HG03439 (cell line): Measurements from ENCODE around the gene ITGB4.

ENCODE experiments used
- ATAC-seq: cut with Tn5 transposase; IDR thresholded peaks from one replicate; pipeline ENCODE4 v1.9.1; 2021; ENCODE audit warnings: mild to moderate bottlenecking, moderate library complexity; ENCODE audit not compliant: unreplicated experiment

Gene ITGB4

DNA sequence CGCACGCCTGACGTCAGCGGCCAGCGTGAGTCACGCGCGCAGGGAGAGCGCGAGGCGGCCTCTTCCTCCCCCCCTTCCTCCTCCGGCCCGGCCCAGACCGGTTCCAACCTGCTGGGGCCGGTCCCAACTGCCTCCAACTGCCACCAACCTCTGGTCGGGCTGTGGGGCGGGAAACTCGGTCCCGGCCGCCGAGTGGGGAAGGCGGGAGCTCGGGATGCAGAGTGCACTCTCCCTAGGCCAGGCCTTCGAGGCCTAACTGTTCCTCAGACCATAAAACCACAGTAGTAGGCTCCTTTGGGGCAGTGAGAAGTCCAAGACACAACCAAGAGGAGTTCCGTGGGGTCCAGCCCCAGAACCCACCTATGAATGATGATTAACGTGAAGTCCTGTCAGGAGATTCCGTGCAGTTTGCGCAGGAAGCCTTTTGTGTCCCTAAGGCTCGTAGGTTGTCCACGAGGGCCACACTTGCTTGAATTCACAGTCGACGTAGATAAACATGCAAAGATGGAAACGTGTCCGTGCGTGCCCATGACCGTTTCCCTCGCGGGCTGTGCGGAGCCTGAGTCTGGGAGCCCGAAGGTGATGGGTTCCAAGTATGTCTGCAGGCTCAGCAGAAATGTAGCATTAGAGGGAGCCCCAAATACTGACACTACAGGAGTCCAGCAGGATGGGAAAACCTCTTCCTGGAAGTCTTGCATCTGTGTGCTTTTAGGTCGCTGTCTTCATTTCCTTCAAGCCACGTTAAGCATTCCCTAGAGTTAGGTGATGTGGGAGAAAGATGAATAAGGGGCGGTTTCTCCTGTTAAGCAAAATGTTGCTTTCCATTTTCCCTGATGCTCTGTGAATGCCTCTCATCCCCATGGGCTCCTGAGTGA lies 64.0 kb downstream of the ITGB4 start:
- ATAC-seq, result peak; percentile 57

DNA sequence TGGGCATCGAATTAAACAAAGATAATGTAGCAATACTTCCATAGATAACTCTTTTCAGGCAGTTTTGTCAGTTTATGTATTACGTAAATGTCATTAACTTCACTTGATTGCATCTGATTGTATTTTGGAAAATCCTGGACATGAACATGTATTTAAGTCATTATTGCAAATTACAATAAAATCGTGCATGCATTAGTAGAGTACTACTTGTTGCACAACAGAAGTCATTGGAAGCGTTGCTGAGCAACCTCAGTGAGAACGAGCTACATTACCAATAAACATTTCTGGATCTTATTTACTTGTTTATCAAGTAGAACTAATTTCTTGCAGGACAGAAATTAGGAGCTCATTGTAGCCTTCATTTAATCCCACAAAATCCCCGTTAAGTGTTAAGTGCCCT lies 70.0 kb downstream of the ITGB4 start:
- no peak for ATAC-seq

DNA sequence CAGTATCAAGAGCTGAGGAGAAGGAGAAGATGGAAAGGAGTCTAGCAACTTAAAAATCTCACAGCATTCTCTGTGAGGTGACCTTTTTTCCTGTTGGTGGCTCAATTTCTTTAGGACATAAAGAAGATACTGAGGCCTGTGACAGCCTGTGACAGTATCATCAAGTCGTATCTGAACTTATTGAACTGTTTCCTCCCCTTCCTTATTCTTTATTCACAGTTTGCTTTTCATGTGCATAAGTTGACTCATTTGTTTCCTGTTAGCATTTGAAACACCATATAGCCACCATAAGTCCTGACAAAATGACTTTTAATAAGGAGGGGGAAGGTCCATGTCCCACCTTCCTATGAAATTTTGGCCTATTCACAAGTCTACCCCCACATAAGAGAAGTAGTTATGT lies 72.2 kb downstream of the ITGB4 start:
- no peak for ATAC-seq

DNA sequence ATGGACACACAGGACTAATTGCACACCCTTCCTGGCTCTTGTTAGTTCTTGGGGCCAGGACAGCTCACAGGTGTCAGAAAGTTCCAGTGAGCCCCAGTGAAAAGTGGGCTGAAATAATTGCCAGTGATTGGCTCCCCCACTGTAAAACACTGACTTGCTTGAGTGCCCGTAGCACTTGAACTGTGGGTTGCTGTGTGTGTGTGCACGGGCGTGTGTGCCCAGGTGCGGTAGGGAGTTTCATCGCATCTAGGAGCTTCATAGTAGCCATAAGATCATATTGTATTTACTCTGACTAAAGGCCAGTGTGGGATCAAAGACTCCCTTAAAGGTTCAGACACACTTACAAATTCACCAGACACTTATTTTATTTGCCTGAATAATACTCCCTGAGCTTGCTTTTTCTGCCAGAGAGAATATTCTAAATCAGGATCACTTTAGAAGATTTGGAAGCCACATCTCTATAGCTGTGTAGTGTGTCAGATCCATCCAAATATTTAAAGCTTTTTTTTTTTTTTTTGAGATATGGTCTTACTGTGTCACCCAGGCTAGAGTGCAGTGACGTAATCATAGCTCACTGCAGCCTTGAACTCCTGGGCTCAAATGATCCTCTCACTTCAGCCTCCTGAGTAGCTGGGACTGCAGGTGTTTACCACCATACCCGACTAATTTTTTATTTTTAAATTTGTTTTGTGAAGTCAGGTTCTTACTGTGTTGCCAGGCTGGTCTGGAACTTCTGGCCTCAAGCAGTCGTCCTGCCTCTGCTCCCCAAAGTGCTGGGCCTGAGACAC lies 74.8 kb downstream of the ITGB4 start:
- ATAC-seq, result no peak

DNA sequence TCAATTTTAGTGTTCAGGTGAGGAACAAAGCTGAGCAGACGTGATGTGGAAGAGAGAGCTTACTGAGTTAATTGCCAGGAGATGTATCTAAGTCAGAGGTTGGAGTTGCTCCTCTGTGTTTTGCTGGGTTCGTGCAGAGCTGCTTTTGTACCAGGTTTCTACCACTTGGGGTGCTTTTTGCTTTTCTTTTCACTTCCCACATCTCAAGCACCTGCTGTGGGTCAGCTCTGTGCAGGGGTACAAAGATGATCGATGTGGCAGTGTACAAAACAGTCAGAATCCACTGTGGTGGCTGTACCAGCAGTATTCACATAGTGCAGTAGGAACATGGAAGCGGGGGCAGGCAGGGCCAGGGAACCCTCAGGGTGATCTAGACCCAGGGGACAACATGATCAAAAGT lies 78.1 kb downstream of the ITGB4 start:
- no peak for ATAC-seq

DNA sequence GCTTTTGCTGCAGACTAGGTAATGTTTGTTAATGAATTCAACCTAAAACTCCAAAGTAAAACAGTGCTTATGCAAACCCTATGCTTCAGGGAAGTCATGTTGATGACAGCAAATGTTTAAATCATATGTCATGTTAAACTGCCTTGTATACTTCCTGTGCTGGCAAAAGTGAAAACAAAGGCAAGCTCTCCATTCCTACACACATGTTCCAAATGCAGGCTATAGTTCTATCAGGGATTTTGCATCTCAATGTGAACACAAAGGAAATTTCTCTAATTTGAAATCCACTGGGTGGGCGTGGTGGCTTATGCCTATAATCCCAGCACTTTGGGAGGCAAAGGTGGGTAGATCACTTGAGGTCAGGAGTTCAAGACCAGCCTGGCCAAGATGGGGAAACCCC lies 82.6 kb downstream of the ITGB4 start:
- ATAC-seq, result no peak

DNA sequence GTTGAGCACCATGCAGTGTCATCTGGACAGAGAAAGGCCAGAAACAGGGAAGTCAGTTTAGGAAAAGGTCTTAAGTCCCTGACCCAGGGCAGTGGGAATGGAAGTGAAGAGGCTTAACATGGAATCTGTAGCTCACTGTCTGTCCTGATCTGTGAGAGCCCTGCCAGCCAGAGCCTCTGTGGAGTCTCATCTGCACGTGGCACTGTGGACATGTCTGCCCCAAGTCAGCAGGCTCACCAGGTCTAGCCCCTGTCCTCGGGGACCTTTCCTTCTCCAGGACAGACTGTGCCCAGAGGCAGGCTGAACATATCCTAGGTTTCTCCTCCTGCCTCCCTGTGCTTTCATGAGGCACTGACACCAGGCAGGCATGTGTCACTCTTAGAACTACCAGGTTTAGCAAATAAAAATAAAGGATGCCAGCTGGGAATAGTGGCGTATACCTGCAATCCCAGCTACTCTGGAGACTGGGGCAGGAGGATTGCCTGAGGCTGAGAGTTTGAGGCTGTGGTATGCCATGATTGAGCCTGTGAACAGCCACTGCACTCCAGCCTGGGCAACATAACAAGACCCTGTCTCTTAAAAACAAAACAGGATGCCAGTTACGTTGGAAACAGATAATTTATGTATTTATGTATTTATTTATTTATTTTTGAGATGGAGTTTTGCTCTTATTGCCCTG lies 85.7 kb downstream of the ITGB4 start:
- no peak for ATAC-seq
